SK-N-MC (cell line): Measurements from ENCODE around the gene CD200.

Source experiments
- EZH2 ChIP-seq: fragments of 200-600 bp; sonication (generic); IDR thresholded peaks from one replicate; pipeline ENCODE4 v1.6.1; 2017; ENCODE audit warnings: antibody characterized with exemption
- FOXP2 ChIP-seq: optimal IDR thresholded peaks from 2 replicates; pipeline ENCODE3; 2011; ENCODE audit warnings: mild to moderate bottlenecking, moderate library complexity; ENCODE audit not compliant: insufficient read depth; ENCODE audit errors: extremely low read length, control extremely low read depth
- POLR2AphosphoS5 ChIP-seq: IDR thresholded peaks from 2 replicates; pipeline ENCODE4 v1.6.1; 2012; ENCODE audit warnings: mild to moderate bottlenecking, low read depth, low read length, borderline replicate concordance

DNA sequence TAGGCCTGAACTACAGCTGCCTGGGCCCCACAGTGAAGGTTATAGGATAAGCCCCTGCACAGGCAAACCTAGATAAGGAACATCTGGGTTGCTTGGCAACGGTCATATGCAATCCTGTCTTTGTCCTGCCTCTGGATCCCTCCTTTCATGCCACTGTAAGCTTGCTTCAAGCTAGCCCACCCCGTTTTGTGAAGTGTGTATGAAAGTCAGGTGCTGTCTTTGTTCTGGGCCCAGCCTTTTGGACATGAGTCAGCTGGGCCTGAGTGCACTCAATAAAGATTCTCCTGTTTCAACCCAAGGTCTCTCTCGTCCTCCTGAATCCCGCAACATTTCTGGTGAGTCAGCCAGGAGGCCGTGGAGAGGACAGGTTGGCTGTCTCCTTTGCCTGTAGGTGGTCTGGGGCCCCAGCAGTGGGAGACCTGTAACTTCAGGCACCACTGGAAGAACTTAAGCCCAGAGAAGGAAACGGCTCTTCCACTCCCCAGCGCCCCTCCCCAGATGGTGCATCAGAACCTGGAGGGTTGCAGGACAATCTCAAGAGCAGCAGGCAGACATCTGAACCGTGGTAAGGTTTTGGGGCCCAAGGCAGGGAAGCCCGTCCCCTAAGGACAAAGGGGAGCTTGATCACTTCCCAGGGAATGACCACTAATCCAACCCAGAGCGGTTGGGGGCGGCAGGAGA lies 30.7 kb upstream of the CD200 start:
- TF ChIP-seq EZH2 (no peak), POLR2AphosphoS5 (no peak), FOXP2 (no peak)
